ENCODE data around the gene UBE3C. TPM values are rescaled to one million over a fixed set of nuclear protein-coding genes. Genes with fewer than 3 reads are reported as not detected.

UBE3C gene
- total RNA-seq, 1 donor from 2014 or later: 54.2 TPM

- H3K4me3 Mint-ChIP-seq (ENCODE audit: unreplicated experiment): peak overlapping the region; percentile 28
- H3K36me3 Mint-ChIP-seq (ENCODE audit: low read depth, unreplicated experiment): peaks cover 9% of the 10 kb centered on the region
- peaks cover 9% of the 10 kb centered on the region for H3K4me1 Mint-ChIP-seq (ENCODE audit: unreplicated experiment)
- H3K27ac Mint-ChIP-seq (ENCODE audit: unreplicated experiment): peak overlapping the region; percentile 62
- peaks cover 14% of the 10 kb centered on the region for H3K27me3 Mint-ChIP-seq (ENCODE audit: unreplicated experiment)
- H3K9me3 Mint-ChIP-seq (ENCODE audit: unreplicated experiment): peaks cover 5% of the 10 kb centered on the region
- no peak for TF ChIP-seq CTCF (IDR thresholded peaks at IDR 0.05; ENCODE audit: unreplicated experiment)
- DNase-seq (ENCODE audit: low spot score): no peak
Measured at GRCh38 chr7:157299317-157299612, 160.5 kb downstream of the UBE3C start.

GRCh38 chr7:157299613-157300368 is 161.1 kb downstream of the UBE3C start:
- Mint-ChIP-seq H3K27me3 (ENCODE audit: unreplicated experiment) (peaks cover 14% of the 10 kb centered on the region), H3K27ac (ENCODE audit: unreplicated experiment) (peak overlapping the region; percentile 62), H3K4me3 (ENCODE audit: unreplicated experiment) (peak overlapping the region; percentile 28), H3K4me1 (ENCODE audit: unreplicated experiment) (peaks cover 9% of the 10 kb centered on the region), H3K9me3 (ENCODE audit: unreplicated experiment) (peaks cover 5% of the 10 kb centered on the region), H3K36me3 (ENCODE audit: low read depth, unreplicated experiment) (peaks cover 9% of the 10 kb centered on the region)
- no peak for DNase-seq (ENCODE audit: low spot score)
- no peak for TF ChIP-seq CTCF (IDR thresholded peaks at IDR 0.05; ENCODE audit: unreplicated experiment)

- DNase-seq (ENCODE audit: low spot score): no peak
- Mint-ChIP-seq H3K27ac (ENCODE audit: unreplicated experiment) (no peak overlapping the region), H3K4me3 (ENCODE audit: unreplicated experiment) (no peak overlapping the region), H3K4me1 (ENCODE audit: unreplicated experiment) (peaks cover 9% of the 10 kb centered on the region), H3K36me3 (ENCODE audit: low read depth, unreplicated experiment) (peaks cover 9% of the 10 kb centered on the region), H3K9me3 (ENCODE audit: unreplicated experiment) (peaks cover 5% of the 10 kb centered on the region), H3K27me3 (ENCODE audit: unreplicated experiment) (peaks cover 15% of the 10 kb centered on the region)
- no peak for TF ChIP-seq CTCF (IDR thresholded peaks at IDR 0.05; ENCODE audit: unreplicated experiment)
Measured at GRCh38 chr7:157300369-157300825, 161.7 kb downstream of the UBE3C start.

- no peak for DNase-seq (ENCODE audit: low spot score)
- no peak overlapping the region for H3K27ac Mint-ChIP-seq (ENCODE audit: unreplicated experiment)
- peaks cover 13% of the 10 kb centered on the region for H3K27me3 Mint-ChIP-seq (ENCODE audit: unreplicated experiment)
- peaks cover 9% of the 10 kb centered on the region for H3K4me1 Mint-ChIP-seq (ENCODE audit: unreplicated experiment)
- TF ChIP-seq CTCF (IDR thresholded peaks at IDR 0.05; ENCODE audit: unreplicated experiment): no peak
- peaks cover 5% of the 10 kb centered on the region for H3K9me3 Mint-ChIP-seq (ENCODE audit: unreplicated experiment)
- no peak overlapping the region for H3K4me3 Mint-ChIP-seq (ENCODE audit: unreplicated experiment)
- peaks cover 9% of the 10 kb centered on the region for H3K36me3 Mint-ChIP-seq (ENCODE audit: low read depth, unreplicated experiment)
Measured at GRCh38 chr7:157301610-157302120, 162.9 kb downstream of the UBE3C start.
